Esophagus muscularis mucosa (tissue), 4 donors: ENCODE results near the gene GALNT13. TPM values are rescaled to one million over a fixed set of nuclear protein-coding genes. Genes with fewer than 3 reads are reported as not detected.

Experiments
- DNase-seq: peaks from one replicate; pipeline ENCODE4 v3.0.0-alpha.2; 2017; ENCODE audit errors: extremely low spot score
- H3K27ac ChIP-seq, 4 donors: fragments of 200-600 bp; sonication (generic); replicated peaks in 1 of 4; 1 replicate in 3 of 4; 2 replicates in 1 of 4; pipeline ENCODE4 v1.5.1; 2016 to 2019; ENCODE audit warnings: mild to moderate bottlenecking in 1 of 4
- H3K27me3 ChIP-seq, 4 donors: fragments of 200-600 bp; sonication (generic); one replicate each; pipeline versions ENCODE4 v1.5.1 to v1.6.0; 2016 to 2019
- H3K36me3 ChIP-seq, 4 donors: fragments of 200-600 bp; sonication (generic); one replicate each; pipeline ENCODE4 v1.5.1; 2016 to 2019
- H3K4me1 ChIP-seq, 4 donors: fragments of 200-600 bp; sonication (generic); one replicate each; pipeline ENCODE4 v1.5.1; 2016 to 2019
- H3K4me3 ChIP-seq, 4 donors: fragments of 200-600 bp; sonication (generic); 1 replicate in 2 of 4; 2 replicates in 2 of 4; pipeline ENCODE4 v1.5.1; 2016 to 2019; ENCODE audit warnings: mild to moderate bottlenecking in 4 of 4, moderate library complexity in 1 of 4
- H3K9me3 ChIP-seq, 4 donors: fragments of 200-600 bp; sonication (generic); 1 replicate in 3 of 4; 2 replicates in 1 of 4; pipeline ENCODE4 v1.5.1; 2016 to 2019
- CTCF ChIP-seq, 3 experiments: fragments of 200-600 bp in 2 of 3; fragments of 450-650 bp in 1 of 3; sonication (generic) in 2 of 3; IDR thresholded peaks; one replicate each; pipeline ENCODE4 v1.5.1; 2017 to 2019; ENCODE audit warnings: antibody characterized with exemption in 3 of 3, mild to moderate bottlenecking in 2 of 3, moderate library complexity in 1 of 3
- EP300 ChIP-seq: sonication (generic); formaldehyde crosslinking; IDR thresholded peaks from one replicate; pipeline ENCODE4 v1.6.1; 2017; ENCODE audit warnings: antibody characterized with exemption
- POLR2A ChIP-seq: fragments of 450-650 bp; IDR thresholded peaks from one replicate; pipeline ENCODE4 v1.6.1; 2017; ENCODE audit warnings: antibody characterized with exemption, moderate library complexity, mild to moderate bottlenecking, low read depth
- POLR2AphosphoS5 ChIP-seq, 2 donors: sonication (generic); formaldehyde crosslinking; IDR thresholded peaks; one replicate each; pipeline ENCODE4 v1.6.1; 2017; ENCODE audit warnings: antibody characterized with exemption in 2 of 2
- WGBS: methylation state at CpG from one replicate; pipeline ENCODE4 v1.1.5; 2018; 5-methylcytosine and 5-hydroxymethylcytosine counted together
- intact Hi-C: fragments of 100-400 bp; cut with DNase I; formaldehyde crosslinking; loops from one replicate; pipeline ENCODE4 v1.15.1; 2023
- total RNA-seq, 4 donors: library from RNA; depleted of rRNA; stranded (reverse); fragments of >200 nt; gene quantifications; one replicate each; pipeline versions ENCODE4 v1.1.0 to v1.2.1, GENCODE V29; 2016

Gene GALNT13
- total RNA-seq, 4 donors from 2014 or later = 0.34 to 0.50 (median 0.40) TPM

DNA sequence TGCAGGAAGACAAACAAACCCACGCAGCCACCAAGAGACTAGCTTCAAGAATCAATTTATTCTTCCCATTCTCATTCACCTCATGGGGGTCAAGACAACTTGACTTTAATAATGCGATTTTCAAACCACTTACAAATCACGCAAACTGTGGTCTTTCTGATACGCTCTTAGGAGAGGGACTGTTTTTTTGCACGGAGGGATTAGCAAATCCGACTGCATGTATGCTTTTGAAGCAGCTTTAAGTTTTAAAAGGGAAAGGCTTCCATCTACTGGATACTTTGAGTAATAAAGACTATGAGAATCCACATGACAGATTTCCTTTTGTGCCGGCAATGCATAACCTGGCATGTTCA lies 503.8 kb downstream of the GALNT13 start:
- peaks cover 0 to 7% (median 0%) of the 10 kb centered on the region in 4 donors for H3K4me1 ChIP-seq
- H3K27me3 ChIP-seq = no peaks in the 10 kb centered on the region
- H3K27ac ChIP-seq = no peak overlapping the region
- DNase-seq = no peak
- intact Hi-C loops = no loop called here
- no peak overlapping the region for H3K4me3 ChIP-seq
- H3K9me3 ChIP-seq = no peaks in the 10 kb centered on the region
- TF ChIP-seq CTCF (IDR thresholded peaks at IDR 0.05) = peak; percentile 29 to 36 (median 32)
- TF ChIP-seq POLR2A = no peak
- no peaks in the 10 kb centered on the region for H3K36me3 ChIP-seq
- WGBS = 6% methylated on average over 7 of the region's 7 CpGs

- no peak overlapping the region for H3K4me3 ChIP-seq
- H3K36me3 ChIP-seq = no peaks in the 10 kb centered on the region
- H3K9me3 ChIP-seq = no peaks in the 10 kb centered on the region
- intact Hi-C loops = no loop called here
- no peaks in the 10 kb centered on the region for H3K4me1 ChIP-seq
- WGBS = 53% methylated on average over 2 of the region's 2 CpGs
- H3K27ac ChIP-seq = no peak overlapping the region
- H3K27me3 ChIP-seq = no peaks in the 10 kb centered on the region
- TF ChIP-seq POLR2A (no peak), POLR2AphosphoS5 (IDR thresholded peaks at IDR 0.05) (no peak), EP300 (no peak), CTCF (IDR thresholded peaks at IDR 0.05) (no peak)
- no peak for DNase-seq
These were observed 510.4 kb downstream of the GALNT13 start for GRCh38 chr2:154381931-154382794.

DNA sequence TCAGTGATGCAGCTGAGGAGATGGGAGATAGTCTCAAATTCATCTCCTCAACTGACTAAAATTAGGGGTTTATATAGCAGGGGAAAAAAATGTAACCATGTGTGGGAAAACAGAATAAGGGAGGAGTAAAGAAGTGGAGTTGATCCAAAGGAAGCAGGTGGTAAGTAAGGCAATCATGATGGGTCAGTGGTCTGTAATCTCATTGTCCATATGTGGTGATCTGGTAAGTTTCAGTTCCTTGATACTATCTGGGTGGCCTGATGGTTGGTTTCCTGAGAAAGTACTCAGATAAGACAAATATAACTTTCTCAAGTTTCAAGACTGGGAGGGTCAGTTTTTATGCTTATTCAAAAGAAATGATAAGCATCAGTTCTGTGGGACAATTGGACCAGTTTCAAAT lies 514.5 kb downstream of the GALNT13 start:
- no peak for DNase-seq
- Histone ChIP-seq H3K27ac (no peak overlapping the region), H3K4me1 (no peaks in the 10 kb centered on the region), H3K27me3 (no peaks in the 10 kb centered on the region), H3K9me3 (peaks cover 0 to 2% (median 0%) of the 10 kb centered on the region in 4 donors), H3K4me3 (no peak overlapping the region), H3K36me3 (no peaks in the 10 kb centered on the region)
- TF ChIP-seq CTCF (IDR thresholded peaks at IDR 0.05) (no peak), EP300 (no peak), POLR2A (no peak), POLR2AphosphoS5 (IDR thresholded peaks at IDR 0.05) (no peak)
- intact Hi-C loops = no loop called here

DNA sequence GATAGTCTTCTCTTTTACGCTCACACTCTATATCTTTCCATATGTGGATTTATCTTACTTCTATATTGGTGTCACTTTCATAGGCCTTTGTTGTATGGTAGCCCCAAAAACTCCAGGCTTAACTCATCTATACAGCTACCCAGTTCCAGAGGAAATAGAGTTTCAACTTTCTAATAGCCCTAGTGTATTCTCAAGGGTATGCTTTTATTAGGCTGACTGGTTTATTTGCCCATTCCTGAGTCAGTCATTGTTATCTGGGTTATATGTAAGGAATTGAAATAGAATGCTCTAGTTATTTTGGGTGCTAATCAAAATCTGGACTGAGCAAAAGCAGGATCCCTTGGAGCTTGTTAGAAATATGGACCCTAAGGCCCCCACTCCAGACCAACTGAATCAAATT lies 519.3 kb downstream of the GALNT13 start:
- 89% methylated on average over 1 of the region's 1 CpG for WGBS
- H3K27me3 ChIP-seq = no peaks in the 10 kb centered on the region

More for the DNA sequence above, 519.3 kb downstream of the GALNT13 start:
- no peaks in the 10 kb centered on the region for H3K4me1 ChIP-seq
- H3K9me3 ChIP-seq = peaks cover 0 to 2% (median 0%) of the 10 kb centered on the region in 4 donors
- no peak for DNase-seq
- intact Hi-C loops = no loop called here
- no peaks in the 10 kb centered on the region for H3K36me3 ChIP-seq
- no peak overlapping the region for H3K27ac ChIP-seq
- no peak for TF ChIP-seq POLR2A
- TF ChIP-seq POLR2AphosphoS5 (IDR thresholded peaks at IDR 0.05) = no peak
- TF ChIP-seq CTCF (IDR thresholded peaks at IDR 0.05) = no peak
- no peak for TF ChIP-seq EP300
- no peak overlapping the region for H3K4me3 ChIP-seq
